HepG2 (cell line): ENCODE data around the gene HSPA1A. TPM values are rescaled to one million over a fixed set of nuclear protein-coding genes. Genes with fewer than 3 reads are reported as not detected.

Experiments
- CCAR2 ChIP-seq: fragments of 200-400 bp; formaldehyde crosslinking; optimal IDR thresholded peaks from 2 replicates; pipeline ENCODE3; 2018; ENCODE audit warnings: low read depth, mild to moderate bottlenecking, low read length, moderate library complexity
- CHCHD3 ChIP-seq: sonication (generic); formaldehyde crosslinking; IDR thresholded peaks from 2 replicates; pipeline ENCODE4 v1.8.0; 2022; ENCODE audit warnings: mild to moderate bottlenecking, missing genetic modification reagents, moderate library complexity
- EEA1 ChIP-seq: sonication (generic); formaldehyde crosslinking; IDR thresholded peaks from 2 replicates; pipeline ENCODE4 v1.5.1; 2020; ENCODE audit warnings: mild to moderate bottlenecking, missing genetic modification reagents, borderline replicate concordance
- ELF4 ChIP-seq: sonication (generic); formaldehyde crosslinking; IDR thresholded peaks from 2 replicates; pipeline ENCODE4 v1.5.0; 2020; ENCODE audit warnings: missing genetic modification reagents, mild to moderate bottlenecking, moderate library complexity, borderline replicate concordance
- GATAD2A ChIP-seq: IDR thresholded peaks from 2 replicates; pipeline ENCODE4 v1.6.1; 2016
- ISL2 ChIP-seq: sonication (generic); formaldehyde crosslinking; IDR thresholded peaks from 2 replicates; pipeline ENCODE4 v1.5.0; 2020; ENCODE audit warnings: missing genetic modification reagents
- KLF13 ChIP-seq: sonication (generic); formaldehyde crosslinking; IDR thresholded peaks from 2 replicates; pipeline ENCODE4 v1.4.0; 2020; ENCODE audit warnings: mild to moderate bottlenecking, missing genetic modification reagents
- MIXL1 ChIP-seq: IDR thresholded peaks from 2 replicates; pipeline ENCODE4 v1.6.1; 2016
- MXD4 ChIP-seq: IDR thresholded peaks from 2 replicates; pipeline ENCODE4 v1.6.1; 2016; ENCODE audit warnings: mild to moderate bottlenecking, missing biosample characterization, missing genetic modification reagents
- REXO4 ChIP-seq: sonication (generic); formaldehyde crosslinking; IDR thresholded peaks from 2 replicates; pipeline ENCODE4 v1.8.0; 2022; ENCODE audit warnings: missing genetic modification reagents, mild to moderate bottlenecking, borderline replicate concordance
- SALL1 ChIP-seq: sonication (generic); formaldehyde crosslinking; IDR thresholded peaks from 2 replicates; pipeline ENCODE4 v1.8.0; 2022; ENCODE audit warnings: mild to moderate bottlenecking, missing genetic modification reagents
- SNAPC2 ChIP-seq: sonication (generic); formaldehyde crosslinking; IDR thresholded peaks from 2 replicates; pipeline ENCODE4 v1.8.1; 2022; ENCODE audit warnings: mild to moderate bottlenecking, missing genetic modification reagents
- ZBTB1 ChIP-seq: sonication (generic); formaldehyde crosslinking; IDR thresholded peaks from 2 replicates; pipeline ENCODE4 v1.4.0; 2020; ENCODE audit warnings: missing genetic modification reagents, borderline replicate concordance
- ZBTB3 ChIP-seq: sonication (generic); formaldehyde crosslinking; IDR thresholded peaks from 2 replicates; pipeline ENCODE4 v1.4.0; 2020; ENCODE audit warnings: low read depth, mild to moderate bottlenecking, moderate library complexity, missing genetic modification reagents, borderline replicate concordance
- ZGPAT ChIP-seq: IDR thresholded peaks from 2 replicates; pipeline ENCODE4 v1.6.1; 2016; ENCODE audit warnings: mild to moderate bottlenecking
- ZNF101 ChIP-seq: sonication (generic); formaldehyde crosslinking; IDR thresholded peaks from 2 replicates; pipeline ENCODE4 v1.4.0; 2020; ENCODE audit warnings: mild to moderate bottlenecking, low read depth, missing genetic modification reagents, borderline replicate concordance
- ZNF232 ChIP-seq: sonication (generic); formaldehyde crosslinking; IDR thresholded peaks from 2 replicates; pipeline ENCODE4 v1.4.0; 2020; ENCODE audit warnings: missing genetic modification reagents, borderline replicate concordance
- ZNF3 ChIP-seq: IDR thresholded peaks from 2 replicates; pipeline ENCODE4 v1.7.0; 2017; ENCODE audit warnings: inconsistent platforms
- ZNF337 ChIP-seq: sonication (generic); formaldehyde crosslinking; IDR thresholded peaks from 2 replicates; pipeline ENCODE4 v1.5.1; 2020; ENCODE audit warnings: missing genetic modification reagents, low read depth, mild to moderate bottlenecking, borderline replicate concordance
- ZNF430 ChIP-seq: sonication (generic); formaldehyde crosslinking; IDR thresholded peaks from 2 replicates; pipeline ENCODE4 v1.9.0; 2021; ENCODE audit warnings: mild to moderate bottlenecking, missing genetic modification reagents
- ZNF441 ChIP-seq: sonication (generic); formaldehyde crosslinking; IDR thresholded peaks from 2 replicates; pipeline ENCODE4 v1.7.0; 2021; ENCODE audit warnings: missing genetic modification reagents, borderline replicate concordance
- ZNF567 ChIP-seq: sonication (generic); formaldehyde crosslinking; IDR thresholded peaks from 2 replicates; pipeline ENCODE4 v1.8.1; 2023; ENCODE audit warnings: mild to moderate bottlenecking, missing genetic modification reagents, borderline replicate concordance
- ZNF614 ChIP-seq: IDR thresholded peaks from 2 replicates; pipeline ENCODE4 v1.6.1; 2018; ENCODE audit warnings: missing biosample characterization, missing genetic modification reagents, inconsistent platforms, borderline replicate concordance
- ZNF678 ChIP-seq: sonication (generic); formaldehyde crosslinking; IDR thresholded peaks from 2 replicates; pipeline ENCODE4 v1.4.0; 2020; ENCODE audit warnings: mild to moderate bottlenecking, missing genetic modification reagents
- ZNF747 ChIP-seq: sonication (generic); formaldehyde crosslinking; IDR thresholded peaks from 2 replicates; pipeline ENCODE4 v1.8.1; 2023; ENCODE audit warnings: missing genetic modification reagents, mild to moderate bottlenecking, borderline replicate concordance
- ZNF772 ChIP-seq: sonication (generic); formaldehyde crosslinking; IDR thresholded peaks from 2 replicates; pipeline ENCODE4 v1.5.0; 2020; ENCODE audit warnings: mild to moderate bottlenecking, missing genetic modification reagents
- ZNF773 ChIP-seq: sonication (generic); formaldehyde crosslinking; IDR thresholded peaks from 2 replicates; pipeline ENCODE4 v1.4.0; 2020; ENCODE audit warnings: missing genetic modification reagents, borderline replicate concordance
- ZSCAN20 ChIP-seq: sonication (generic); formaldehyde crosslinking; IDR thresholded peaks from 2 replicates; pipeline ENCODE4 v1.4.0; 2020; ENCODE audit warnings: missing genetic modification reagents, mild to moderate bottlenecking, borderline replicate concordance
- polyA plus RNA-seq, 8 experiments: library from polyadenylated mRNA; depleted of rRNA in 3 of 8; stranded (reverse) in 7 of 8; unstranded in 1 of 8; fragments of >200 nt; fragmentation: Illumina TruSeq in 4 of 8; extraction: Trizol in 4 of 8; gene quantifications; 2 replicates each; pipeline versions ENCODE4 v1.2.1 to v1.2.3, GENCODE V29; 2011 to 2016; ENCODE audit warnings: low read depth in 4 of 8, missing spikeins in 1 of 8, mixed read lengths in 1 of 8; ENCODE audit not compliant: insufficient read depth in 1 of 8
- total RNA-seq, 5 experiments: library from RNA; depleted of rRNA; stranded (reverse); fragments of >200 nt; fragmentation: Illumina TruSeq; extraction: Trizol; gene quantifications; 2 replicates each; pipeline ENCODE4 v1.2.3, GENCODE V29; 2016; ENCODE audit warnings: low read depth in 1 of 5
- TF ChIP-seq, protein P1 (sequence below): sonication (generic); formaldehyde crosslinking; IDR thresholded peaks from 2 replicates; pipeline ENCODE4 v1.5.1; 2020; ENCODE audit warnings: missing genetic modification reagents, mild to moderate bottlenecking, borderline replicate concordance

HSPA1A gene
- total and polyA plus RNA-seq, 2 of the 13 experiments (the other 11 are each of a cell fraction or from before 2014, with no cell fraction given) = 44.5 to 85.0 TPM

GRCh38 chr6:31806470-31807272, 8.7 kb upstream of the HSPA1A start, which contains the start of gene LSM2 (continued):
- TF ChIP-seq ZNF101 (CRISPR knock-in tag) (0 out of 2 replicates have a peak, but pooled peaks have one; percentile 80), ZGPAT (CRISPR knock-in tag) (peak; percentile 97), SNAPC2 (CRISPR knock-in tag) (peak; percentile 94; the same call in 1 of the 2 replicates), ZNF678 (CRISPR knock-in tag) (peak; percentile 82), ZNF232 (CRISPR knock-in tag) (peak; percentile 94), MXD4 (peak; percentile 96), ZBTB1 (CRISPR knock-in tag) (no peak), REXO4 (CRISPR knock-in tag) (peak; percentile 69; the same call in 1 of the 2 replicates), ZNF772 (CRISPR knock-in tag) (peak; percentile 74), MIXL1 (CRISPR knock-in tag) (peak; percentile 41; the same call in 1 of the 2 replicates), ZNF3 (CRISPR knock-in tag) (no peak), ZSCAN20 (CRISPR knock-in tag) (peak; percentile 94), ZNF430 (peak; percentile 96), ZNF614 (peak; percentile 75; the same call in 1 of the 2 replicates), ZNF441 (peak; percentile 91), ZNF567 (no peak), SALL1 (CRISPR knock-in tag) (peak; percentile 97), ZNF337 (peak; percentile 94), ZNF747 (no peak), ISL2 (CRISPR knock-in tag) (peak; percentile 61; the same call in 1 of the 2 replicates), GATAD2A (CRISPR knock-in tag) (peak; percentile 76), CHCHD3 (CRISPR knock-in tag) (peak; percentile 86; the same call in 1 of the 2 replicates), KLF13 (no peak), ELF4 (CRISPR knock-in tag) (no peak), ZNF773 (0 out of 2 replicates have a peak, but pooled peaks have one; percentile 44), EEA1 (CRISPR knock-in tag) (peak; percentile 83; the same call in 1 of the 2 replicates), CCAR2 (no peak), ZBTB3 (peak; percentile 94)
- TF ChIP-seq, protein P1, sequence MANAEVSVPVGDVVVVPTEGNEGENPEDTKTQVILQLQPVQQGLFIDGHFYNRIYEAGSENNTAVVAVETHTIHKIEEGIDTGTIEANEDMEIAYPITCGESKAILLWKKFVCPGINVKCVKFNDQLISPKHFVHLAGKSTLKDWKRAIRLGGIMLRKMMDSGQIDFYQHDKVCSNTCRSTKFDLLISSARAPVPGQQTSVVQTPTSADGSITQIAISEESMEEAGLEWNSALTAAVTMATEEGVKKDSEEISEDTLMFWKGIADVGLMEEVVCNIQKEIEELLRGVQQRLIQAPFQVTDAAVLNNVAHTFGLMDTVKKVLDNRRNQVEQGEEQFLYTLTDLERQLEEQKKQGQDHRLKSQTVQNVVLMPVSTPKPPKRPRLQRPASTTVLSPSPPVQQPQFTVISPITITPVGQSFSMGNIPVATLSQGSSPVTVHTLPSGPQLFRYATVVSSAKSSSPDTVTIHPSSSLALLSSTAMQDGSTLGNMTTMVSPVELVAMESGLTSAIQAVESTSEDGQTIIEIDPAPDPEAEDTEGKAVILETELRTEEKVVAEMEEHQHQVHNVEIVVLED = peak; percentile 88; the same call in 1 of the 2 replicates
